ENCODE results near the gene KLHDC4. TPM values are rescaled to one million over a fixed set of nuclear protein-coding genes. Genes with fewer than 3 reads are reported as not detected.

The KLHDC4 gene
- polyA plus RNA-seq, 3 donors, result 11.2 to 26.4 (median 12.6) TPM

DNA sequence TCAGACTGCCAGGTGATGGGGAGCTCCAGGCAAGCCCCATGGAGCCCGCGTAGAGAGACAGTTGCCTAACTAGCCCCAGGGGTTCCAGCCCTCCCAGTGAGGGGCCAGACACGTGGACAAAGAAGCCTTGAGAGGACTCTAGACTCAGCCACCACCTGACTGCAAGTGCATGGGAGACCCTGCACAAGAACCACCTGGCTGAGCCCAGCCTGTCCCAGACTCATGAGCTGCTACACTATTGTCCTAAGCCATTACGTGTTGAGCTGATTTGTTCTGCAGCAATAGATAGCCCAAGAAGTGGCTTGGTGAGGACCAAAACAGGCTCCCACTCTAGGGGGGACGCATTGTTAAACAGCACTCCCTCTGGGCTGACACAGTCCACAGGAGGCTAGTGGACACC, 37.6 kb upstream of the KLHDC4 start:
- Histone ChIP-seq H3K4me1 (ENCODE audit: control insufficient read depth in 1 of 2, insufficient read depth in 2 of 2, low read length in 2 of 2) (peaks cover 16 to 22% of the 10 kb centered on the region in 2 donors), H3K79me2 (ENCODE audit: insufficient read depth, low read length) (no peaks in the 10 kb centered on the region), H4K20me1 (ENCODE audit: insufficient read depth, low read length) (no peaks in the 10 kb centered on the region), H3K4me3 (replicated peaks in 1 of 3; ENCODE audit: low read depth in 2 of 3, low read length in 3 of 3) (no peak overlapping the region), H3K9ac (ENCODE audit: insufficient read depth, low read length, poor library complexity, severe bottlenecking) (no peak overlapping the region), H3K27ac (ENCODE audit: low read depth in 1 of 2, low read length in 2 of 2) (no peak overlapping the region), H3K27me3 (ENCODE audit: control insufficient read depth in 2 of 2, insufficient read depth in 2 of 2, low read length in 2 of 2) (no peaks in the 10 kb centered on the region), H2AFZ (ENCODE audit: insufficient read depth, low read depth, low read length, poor library complexity, severe bottlenecking) (no peak overlapping the region), H3K36me3 (replicated peaks in 1 of 2; ENCODE audit: control insufficient read depth in 1 of 2, insufficient read depth in 2 of 2, low read length in 2 of 2) (no peaks in the 10 kb centered on the region), H3K9me3 (replicated peaks in 1 of 2; ENCODE audit: control insufficient read depth in 1 of 2, insufficient read depth in 1 of 2, low read length in 2 of 2) (no peaks in the 10 kb centered on the region), H3K4me2 (replicated peaks; ENCODE audit: extremely low read depth, low read length, poor library complexity, severe bottlenecking) (no peak overlapping the region)
- H3K9me3 Mint-ChIP-seq, result peaks cover 0 to 4% (median 0%) of the 10 kb centered on the region in 7 donors
- WGBS (ENCODE audit: insufficient coverage), result 97% methylated on average over 5 of the region's 5 CpGs
- no peak overlapping the region for H3K4me3 Mint-ChIP-seq
- peaks cover 26% of the 10 kb centered on the region for H3K4me1 Mint-ChIP-seq
- TF ChIP-seq, protein P1, sequence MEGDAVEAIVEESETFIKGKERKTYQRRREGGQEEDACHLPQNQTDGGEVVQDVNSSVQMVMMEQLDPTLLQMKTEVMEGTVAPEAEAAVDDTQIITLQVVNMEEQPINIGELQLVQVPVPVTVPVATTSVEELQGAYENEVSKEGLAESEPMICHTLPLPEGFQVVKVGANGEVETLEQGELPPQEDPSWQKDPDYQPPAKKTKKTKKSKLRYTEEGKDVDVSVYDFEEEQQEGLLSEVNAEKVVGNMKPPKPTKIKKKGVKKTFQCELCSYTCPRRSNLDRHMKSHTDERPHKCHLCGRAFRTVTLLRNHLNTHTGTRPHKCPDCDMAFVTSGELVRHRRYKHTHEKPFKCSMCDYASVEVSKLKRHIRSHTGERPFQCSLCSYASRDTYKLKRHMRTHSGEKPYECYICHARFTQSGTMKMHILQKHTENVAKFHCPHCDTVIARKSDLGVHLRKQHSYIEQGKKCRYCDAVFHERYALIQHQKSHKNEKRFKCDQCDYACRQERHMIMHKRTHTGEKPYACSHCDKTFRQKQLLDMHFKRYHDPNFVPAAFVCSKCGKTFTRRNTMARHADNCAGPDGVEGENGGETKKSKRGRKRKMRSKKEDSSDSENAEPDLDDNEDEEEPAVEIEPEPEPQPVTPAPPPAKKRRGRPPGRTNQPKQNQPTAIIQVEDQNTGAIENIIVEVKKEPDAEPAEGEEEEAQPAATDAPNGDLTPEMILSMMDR (IDR thresholded peaks at IDR 0.05), result no peak
- DNase-seq, result no peak
- peaks cover 0 to 9% (median 5%) of the 10 kb centered on the region in 3 donors for H3K27me3 Mint-ChIP-seq (ENCODE audit: low read depth in 3 of 3)
- no peak overlapping the region for H3K27ac Mint-ChIP-seq
- peaks cover 0 to 1% of the 10 kb centered on the region in 2 donors for H3K36me3 Mint-ChIP-seq
- intact Hi-C loops (cut with micrococcal nuclease), result no loop called here

- Mint-ChIP-seq H3K27ac (no peak overlapping the region), H3K4me3 (no peak overlapping the region), H3K4me1 (peaks cover 25% of the 10 kb centered on the region), H3K9me3 (peaks cover 0 to 4% (median 0%) of the 10 kb centered on the region in 7 donors), H3K36me3 (no peaks in the 10 kb centered on the region), H3K27me3 (ENCODE audit: low read depth in 3 of 3) (peaks cover 0 to 9% (median 5%) of the 10 kb centered on the region in 3 donors)
- Histone ChIP-seq H3K4me2 (replicated peaks; ENCODE audit: extremely low read depth, low read length, poor library complexity, severe bottlenecking) (no peak overlapping the region), H3K4me3 (replicated peaks in 1 of 3; ENCODE audit: low read depth in 2 of 3, low read length in 3 of 3) (no peak overlapping the region), H3K79me2 (ENCODE audit: insufficient read depth, low read length) (no peaks in the 10 kb centered on the region), H3K4me1 (ENCODE audit: control insufficient read depth in 1 of 2, insufficient read depth in 2 of 2, low read length in 2 of 2) (peaks cover 16 to 22% of the 10 kb centered on the region in 2 donors), H3K9ac (ENCODE audit: insufficient read depth, low read length, poor library complexity, severe bottlenecking) (no peak overlapping the region), H2AFZ (ENCODE audit: insufficient read depth, low read depth, low read length, poor library complexity, severe bottlenecking) (no peak overlapping the region), H3K9me3 (replicated peaks in 1 of 2; ENCODE audit: control insufficient read depth in 1 of 2, insufficient read depth in 1 of 2, low read length in 2 of 2) (no peaks in the 10 kb centered on the region), H3K27ac (ENCODE audit: low read depth in 1 of 2, low read length in 2 of 2) (no peak overlapping the region), H3K36me3 (replicated peaks in 1 of 2; ENCODE audit: control insufficient read depth in 1 of 2, insufficient read depth in 2 of 2, low read length in 2 of 2) (no peaks in the 10 kb centered on the region), H3K27me3 (ENCODE audit: control insufficient read depth in 2 of 2, insufficient read depth in 2 of 2, low read length in 2 of 2) (no peaks in the 10 kb centered on the region), H4K20me1 (ENCODE audit: insufficient read depth, low read length) (no peaks in the 10 kb centered on the region)
- intact Hi-C loops (cut with micrococcal nuclease), result no loop called here
- WGBS (ENCODE audit: insufficient coverage), result 41% methylated on average over 3 of the region's 8 CpGs
- DNase-seq, result no peak
- TF ChIP-seq, protein P1 (IDR thresholded peaks at IDR 0.05), result no peak
Measured at GRCh38 chr16:87802670-87803069, 36.9 kb upstream of the KLHDC4 start.

Data from CD14-positive monocyte (primary cell).